CD4-positive, alpha-beta T cell (primary cell): ENCODE results near the gene SNX25. TPM values are rescaled to one million over a fixed set of nuclear protein-coding genes. Genes with fewer than 3 reads are reported as not detected.

Experiments used
- ATAC-seq: fragments of 200-7000 bp; cut with Tn5 transposase; one replicate; pipeline ENCODE4 v1.10.0; 2022; ENCODE audit warnings: mild to moderate bottlenecking; ENCODE audit not compliant: poor library complexity
- CTCF ChIA-PET: fragments of 350-600 bp; sonication (Branson Sonifier 250); formaldehyde crosslinking; loops from one replicate; lab custom pipeline; 2021; ENCODE audit warnings: antibody characterized with exemption, inconsistent platforms; lab: Charles Lee
- POLR2A ChIA-PET: fragments of 350-600 bp; sonication (Branson Sonifier 250); formaldehyde crosslinking; loops from one replicate; lab custom pipeline; 2021; ENCODE audit warnings: antibody characterized with exemption, inconsistent platforms; lab: Charles Lee
- DNase-seq, 14 experiments: peaks; one replicate each; pipeline ENCODE4 v3.0.0-alpha.2; 2013 to 2020; ENCODE audit warnings: mixed read lengths in 2 of 14
- H3K27ac ChIP-seq, 2 donors: one replicate each; pipeline versions ENCODE4 v1.5.1 to v1.7.0; 2013; ENCODE audit warnings: low read length in 2 of 2, low read depth in 1 of 2, mild to moderate bottlenecking in 1 of 2
- H3K27me3 ChIP-seq, 2 experiments: 1 replicate in 1 of 2; 2 replicates in 1 of 2; pipeline versions ENCODE4 v1.6.1 to v1.7.0; 2013; ENCODE audit warnings: low read length in 2 of 2, control low read depth in 1 of 2, mild to moderate bottlenecking in 1 of 2, moderate library complexity in 1 of 2; ENCODE audit not compliant: insufficient read depth in 2 of 2, control insufficient read depth in 1 of 2
- H3K36me3 ChIP-seq: one replicate; pipeline ENCODE4 v1.6.1; 2013; ENCODE audit warnings: low read length, control low read depth; ENCODE audit not compliant: insufficient read depth
- H3K4me1 ChIP-seq: one replicate; pipeline ENCODE4 v1.6.1; 2013; ENCODE audit warnings: low read length, control low read depth; ENCODE audit not compliant: insufficient read depth
- H3K4me3 ChIP-seq: one replicate; pipeline ENCODE4 v1.5.1; 2013; ENCODE audit warnings: mild to moderate bottlenecking, low read length, moderate library complexity
- H3K9me3 ChIP-seq, 2 experiments: 1 replicate in 1 of 2; 2 replicates in 1 of 2; pipeline versions ENCODE4 v1.6.1 to v1.7.0; 2013; ENCODE audit warnings: low read length in 2 of 2, mild to moderate bottlenecking in 2 of 2, control low read depth in 1 of 2, moderate library complexity in 1 of 2; ENCODE audit not compliant: control insufficient read depth in 1 of 2, insufficient read depth in 1 of 2
- H3K27ac Mint-ChIP-seq: one replicate; pipeline ENCODE4 v1.8.0; 2020; ENCODE audit warnings: mixed read lengths
- H3K27me3 Mint-ChIP-seq: one replicate; pipeline ENCODE4 v1.8.0; 2021; ENCODE audit warnings: mixed read lengths
- H3K36me3 Mint-ChIP-seq: one replicate; pipeline ENCODE4 v1.8.0; 2021; ENCODE audit warnings: low read depth, mixed read lengths
- H3K4me1 Mint-ChIP-seq: one replicate; pipeline ENCODE4 v1.8.0; 2021; ENCODE audit warnings: low read depth, mixed read lengths
- H3K4me3 Mint-ChIP-seq: one replicate; pipeline ENCODE4 v1.8.0; 2020; ENCODE audit warnings: mild to moderate bottlenecking, mixed read lengths
- H3K9me3 Mint-ChIP-seq: one replicate; pipeline ENCODE4 v1.8.0; 2020; ENCODE audit warnings: mixed read lengths
- CTCF ChIP-seq: fragments of 200-600 bp; IDR thresholded peaks from one replicate; pipeline ENCODE4 v1.8.0; 2022; ENCODE audit warnings: antibody characterized with exemption, mild to moderate bottlenecking
- intact Hi-C, 2 experiments: fragments of 100-400 bp; cut with DNase I in 1 of 2; cut with micrococcal nuclease in 1 of 2; formaldehyde crosslinking; loops; one replicate each; pipeline versions ENCODE4 v1.15.1 to v1.9.0; 2023 to 2025; cut with DNase I, micrococcal nuclease
- total RNA-seq, 174 experiments: library from RNA in 2 of 174; stranded (reverse) in 2 of 174; gene quantifications; one replicate each; pipeline ENCODE4 v1.2.3 and lab custom pipeline; 2021 to 2026

Gene SNX25
- total RNA-seq, 2 experiments from 2014 or later = 7.9 to 9.1 TPM

GRCh38 chr4:185217408-185217975, 8.1 kb downstream of the SNX25 start:
- Histone ChIP-seq H3K4me1 (peaks cover 3% of the 10 kb centered on the region), H3K9me3 (no peaks in the 10 kb centered on the region), H3K36me3 (no peaks in the 10 kb centered on the region), H3K27me3 (no peaks in the 10 kb centered on the region), H3K27ac (no peak overlapping the region), H3K4me3 (no peak overlapping the region)
- DNase-seq (no peak), ATAC-seq (no peak)
- Mint-ChIP-seq H3K4me3 (no peak overlapping the region), H3K27me3 (no peaks in the 10 kb centered on the region), H3K36me3 (no peaks in the 10 kb centered on the region), H3K4me1 (peaks cover 15% of the 10 kb centered on the region), H3K27ac (no peak overlapping the region), H3K9me3 (no peaks in the 10 kb centered on the region)
- no peak for TF ChIP-seq CTCF
- ChIA-PET CTCF (no interaction called here), POLR2A (no interaction called here)
- intact Hi-C loops = no loop called here

- DNase-seq (no peak), ATAC-seq (no peak)
- Mint-ChIP-seq H3K27me3 (no peaks in the 10 kb centered on the region), H3K9me3 (no peaks in the 10 kb centered on the region), H3K27ac (no peak overlapping the region), H3K4me1 (peaks cover 8% of the 10 kb centered on the region), H3K4me3 (no peak overlapping the region), H3K36me3 (no peaks in the 10 kb centered on the region)
- Histone ChIP-seq H3K27ac (no peak overlapping the region), H3K27me3 (no peaks in the 10 kb centered on the region), H3K4me3 (no peak overlapping the region), H3K36me3 (no peaks in the 10 kb centered on the region), H3K4me1 (peaks cover 3% of the 10 kb centered on the region), H3K9me3 (no peaks in the 10 kb centered on the region)
- POLR2A ChIA-PET = interaction anchor here (0.6 kb wide), 1 partner anchor 66 kb away, joined by 3 read pairs; no protein-coding TSS in a partner anchor
- TF ChIP-seq CTCF = no peak
- CTCF ChIA-PET = no interaction called here
- intact Hi-C loops = no loop called here
Measured at GRCh38 chr4:185218312-185218711, 8.9 kb downstream of the SNX25 start.

GRCh38 chr4:185219551-185220344, 10.3 kb downstream of the SNX25 start:
- H3K27ac ChIP-seq = no peak overlapping the region
- Mint-ChIP-seq H3K36me3 (no peaks in the 10 kb centered on the region), H3K4me3 (no peak overlapping the region), H3K9me3 (no peaks in the 10 kb centered on the region), H3K27ac (peak overlapping the region; percentile 6), H3K27me3 (no peaks in the 10 kb centered on the region), H3K4me1 (peaks cover 6% of the 10 kb centered on the region)
- peaks cover 3% of the 10 kb centered on the region for H3K4me1 ChIP-seq
- TF ChIP-seq CTCF = no peak
- ChIA-PET CTCF (no interaction called here), POLR2A (no interaction called here)
- intact Hi-C loops = no loop called here
- no peaks in the 10 kb centered on the region for H3K36me3 ChIP-seq
- ATAC-seq (no peak), DNase-seq (no peak)
- no peak overlapping the region for H3K4me3 ChIP-seq
- H3K9me3 ChIP-seq = no peaks in the 10 kb centered on the region
- H3K27me3 ChIP-seq = no peaks in the 10 kb centered on the region
